DMS 273 (cell line): ENCODE data around the gene GATD1.
"Not testable (repeated sequence)": the region's sequence is repeated elsewhere in the genome, so short reads cannot be mapped to it uniquely, and the experiment has no call there.

ENCODE experiments used
- DNase-seq: peaks from one replicate; lab custom pipeline; 2025; ENCODE audit not compliant: unreplicated experiment; lab: John Stamatoyannopoulos, UW

GATD1 gene

DNA sequence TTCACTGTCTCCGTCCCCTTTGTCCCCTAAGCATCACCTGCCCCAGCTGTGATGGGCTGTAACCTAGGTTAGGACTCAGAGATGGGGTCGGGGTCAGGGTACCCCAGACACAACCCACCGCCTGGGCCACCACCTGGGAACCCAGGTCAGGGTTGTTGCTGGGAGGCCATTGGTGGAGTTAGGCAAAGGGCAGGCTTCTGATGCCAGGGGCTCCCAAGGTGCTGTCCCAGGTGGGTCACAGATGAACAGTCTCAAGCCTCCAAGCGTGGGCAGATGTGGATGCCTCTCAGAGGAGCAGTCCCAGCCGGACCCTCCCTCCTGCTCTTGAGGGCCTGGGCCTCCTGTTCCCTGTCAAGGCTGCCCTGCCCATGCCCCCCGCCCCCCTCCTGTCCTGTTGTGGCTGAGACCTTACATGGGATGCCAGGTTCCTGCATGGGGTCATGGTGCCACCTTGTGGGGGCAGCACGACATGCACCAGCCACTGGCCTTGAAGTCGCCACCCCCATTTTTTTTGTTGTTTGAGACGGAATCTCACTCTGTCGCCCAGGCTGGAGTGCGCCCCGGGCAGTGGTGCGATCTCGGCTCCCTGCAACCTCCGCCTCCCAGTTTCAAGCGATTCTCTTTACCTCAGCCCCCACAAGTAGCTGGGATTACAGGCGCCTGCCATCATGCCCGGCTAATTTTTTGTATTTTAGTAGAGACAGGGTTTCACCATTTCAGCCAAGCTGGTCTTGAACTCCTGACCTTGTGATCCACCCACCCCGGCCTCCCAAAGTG is 12.1 kb downstream of the GATD1 start:
- DNase-seq: peak; percentile 79

DNA sequence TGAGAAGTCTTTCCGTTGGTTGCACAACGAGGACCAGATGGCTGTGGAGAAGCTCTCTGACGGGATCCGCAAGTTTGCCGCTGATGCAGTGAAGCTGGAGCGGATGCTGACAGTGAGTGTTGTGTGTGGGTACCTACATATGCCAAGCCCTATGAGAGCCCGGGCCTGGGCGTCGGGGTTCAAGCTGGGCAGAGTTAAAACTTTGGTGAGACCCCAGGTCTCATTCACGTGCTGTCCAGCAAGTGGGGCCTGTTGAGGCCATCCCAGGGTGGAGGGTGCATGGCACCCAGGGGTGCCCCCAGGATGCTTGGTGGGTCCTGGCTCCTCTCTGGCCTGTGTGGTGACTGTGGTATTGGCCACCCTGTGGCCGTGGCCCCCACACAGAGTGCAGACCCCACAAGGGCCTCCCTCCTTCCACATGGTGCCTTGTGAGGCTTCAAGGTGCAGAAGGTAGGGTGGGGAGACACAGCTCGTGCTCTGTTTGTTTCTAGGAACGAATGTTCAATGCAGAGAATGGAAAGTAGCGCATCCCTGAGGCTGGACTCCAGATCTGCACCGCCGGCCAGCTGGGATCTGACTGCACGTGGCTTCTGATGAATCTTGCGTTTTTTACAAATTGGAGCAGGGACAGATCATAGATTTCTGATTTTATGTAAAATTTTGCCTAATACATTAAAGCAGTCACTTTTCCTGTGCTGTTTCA is 12.8 kb downstream of the GATD1 start:
- DNase-seq: peak; percentile 46

DNA sequence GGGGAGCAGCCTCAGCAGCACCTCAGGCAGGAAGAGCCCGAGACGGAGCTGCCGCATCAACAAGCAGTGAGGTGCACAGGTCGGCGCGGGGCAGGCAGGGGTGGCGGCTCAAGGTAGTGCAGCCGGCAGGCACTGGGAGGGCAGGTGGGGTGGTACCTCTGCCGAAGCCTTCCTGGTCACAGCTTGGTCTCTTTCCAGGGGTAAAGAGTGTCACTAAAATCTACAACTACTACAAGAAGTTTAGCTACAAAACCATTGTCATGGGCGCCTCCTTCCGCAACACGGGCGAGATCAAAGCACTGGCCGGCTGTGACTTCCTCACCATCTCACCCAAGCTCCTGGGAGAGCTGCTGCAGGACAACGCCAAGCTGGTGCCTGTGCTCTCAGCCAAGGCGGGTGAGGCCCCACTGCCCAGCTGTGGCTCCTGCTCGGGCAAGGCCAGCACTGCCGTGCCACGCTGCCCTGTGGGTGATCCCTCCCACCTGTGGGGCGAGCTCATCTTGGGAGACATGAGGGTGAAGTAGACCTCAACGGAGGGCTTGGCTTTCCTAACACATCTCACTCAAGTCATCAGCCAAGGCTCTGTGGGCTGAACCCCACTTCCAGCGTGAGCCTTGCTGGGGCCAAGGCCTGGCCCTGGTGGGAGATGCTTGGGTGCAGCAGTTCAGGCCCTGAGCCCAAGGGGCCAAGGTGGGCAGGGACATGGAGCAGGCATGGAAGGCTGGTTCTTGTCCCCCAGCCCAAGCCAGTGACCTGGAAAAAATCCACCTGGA is 13.6 kb downstream of the GATD1 start:
- no peak for DNase-seq

DNA sequence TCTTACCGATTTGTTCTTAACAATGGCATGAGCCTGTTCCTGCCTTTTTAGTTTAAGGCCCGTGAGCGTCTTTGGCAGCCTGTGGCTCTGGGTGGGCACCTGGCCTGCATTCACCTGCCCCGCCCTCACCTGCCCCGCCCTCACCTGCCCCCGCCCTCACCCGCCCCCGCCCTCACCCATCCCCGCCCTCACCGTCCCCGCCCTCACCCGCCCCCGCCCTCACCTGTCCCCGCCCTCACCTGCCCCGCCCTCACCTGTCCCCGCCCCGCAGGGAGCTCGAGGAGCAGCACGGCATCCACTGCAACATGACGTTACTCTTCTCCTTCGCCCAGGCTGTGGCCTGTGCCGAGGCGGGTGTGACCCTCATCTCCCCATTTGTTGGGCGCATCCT is 14.2 kb downstream of the GATD1 start:
- no peak for DNase-seq

DNA sequence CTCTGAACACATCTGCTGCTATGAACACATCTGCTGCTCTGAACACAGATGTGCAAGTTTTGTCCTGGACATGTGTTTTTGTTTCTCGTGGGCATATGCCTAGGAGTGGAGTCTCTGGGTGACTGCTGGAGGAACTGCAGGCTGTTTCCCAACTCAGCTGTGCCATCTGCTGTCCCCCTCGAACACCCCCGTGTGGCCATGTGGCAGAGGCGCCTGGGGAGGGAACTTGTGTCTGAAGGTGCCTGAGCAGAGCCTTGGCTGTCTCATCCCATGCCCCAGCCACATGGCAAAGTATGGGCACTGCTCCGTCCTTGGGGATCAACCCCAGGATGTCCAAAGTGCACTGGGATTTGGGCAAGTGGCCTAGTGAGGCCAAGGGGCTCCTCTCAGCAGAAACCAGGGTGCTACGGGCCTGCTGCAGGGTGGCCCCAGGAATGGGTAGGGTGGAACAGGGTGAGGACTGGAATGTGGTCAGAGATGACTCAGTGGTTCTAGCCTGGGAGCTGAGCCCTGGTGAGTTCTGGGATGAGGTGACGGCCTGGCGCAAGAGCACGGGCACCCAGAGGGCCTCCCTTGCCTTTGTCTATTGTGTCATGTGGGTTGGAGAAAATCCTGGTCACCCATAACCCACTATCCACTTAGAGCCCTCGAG is 14.7 kb downstream of the GATD1 start:
- peak; percentile 94 for DNase-seq

DNA sequence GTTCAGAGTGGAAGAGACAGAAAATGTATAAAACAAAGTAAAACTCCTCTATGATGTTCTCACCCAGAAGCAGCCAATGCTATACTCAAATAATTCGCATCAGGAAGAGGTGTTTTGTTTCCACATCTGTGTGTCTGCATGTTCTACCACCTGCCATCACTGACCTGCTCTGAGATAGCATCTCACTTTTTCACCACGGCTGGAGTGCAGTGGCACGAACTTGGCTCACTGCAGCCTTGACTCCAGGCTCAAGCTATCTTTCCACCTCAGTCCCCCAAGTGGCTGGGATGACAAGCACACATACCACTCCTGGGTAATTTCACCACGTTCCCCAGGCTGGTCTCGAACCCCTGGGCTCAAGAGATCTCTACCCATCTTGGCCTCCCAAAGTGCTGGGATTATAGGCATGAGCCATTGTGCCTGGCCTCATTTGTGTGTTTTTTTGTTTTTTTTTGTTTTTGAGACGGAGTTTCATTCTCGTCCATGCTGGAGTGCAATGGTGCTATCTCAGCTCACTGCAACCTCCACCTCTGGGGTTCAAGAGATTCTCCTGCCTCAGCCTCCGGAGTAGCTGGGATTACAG is 15.7 kb downstream of the GATD1 start:
- no peak for DNase-seq

DNA sequence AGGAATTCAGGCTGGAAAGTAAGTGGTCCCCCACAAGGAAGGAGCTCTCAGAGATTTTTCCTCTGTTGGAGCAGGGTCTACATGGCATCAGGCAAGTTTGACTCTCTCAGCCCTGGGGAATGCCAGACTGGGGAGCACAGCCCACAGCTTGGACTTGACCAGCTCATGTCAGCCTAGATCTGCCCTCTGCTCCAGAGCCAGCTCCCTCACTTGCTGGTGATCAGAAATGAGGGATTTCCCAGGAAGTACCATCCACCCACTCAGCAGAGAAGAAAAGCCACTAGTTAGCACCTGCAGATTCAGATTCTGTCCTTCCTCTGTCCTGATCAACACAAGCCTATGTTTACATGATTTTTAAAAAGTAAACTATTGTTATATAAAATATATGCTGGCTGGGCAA is 17.1 kb downstream of the GATD1 start:
- no peak for DNase-seq

DNA sequence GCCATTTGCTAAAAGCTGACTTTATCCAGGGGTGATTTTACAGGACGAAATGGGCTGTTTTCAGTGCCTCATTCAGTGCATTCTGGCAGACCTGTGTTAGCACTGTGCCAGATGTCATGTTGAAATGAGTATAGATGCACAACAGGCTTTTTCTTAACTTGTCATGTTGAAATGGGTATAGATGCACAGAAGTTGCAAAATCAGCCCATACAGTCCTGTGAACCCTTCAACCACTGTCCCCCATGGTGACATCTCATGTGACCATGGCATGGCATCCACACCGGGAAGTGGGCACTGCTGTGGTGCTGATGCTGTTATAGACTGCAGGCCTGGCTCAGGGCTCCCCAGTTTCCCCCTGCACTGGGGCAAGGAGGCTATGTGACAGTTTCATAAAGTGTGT is 27.6 kb downstream of the GATD1 start:
- no peak for DNase-seq

DNA sequence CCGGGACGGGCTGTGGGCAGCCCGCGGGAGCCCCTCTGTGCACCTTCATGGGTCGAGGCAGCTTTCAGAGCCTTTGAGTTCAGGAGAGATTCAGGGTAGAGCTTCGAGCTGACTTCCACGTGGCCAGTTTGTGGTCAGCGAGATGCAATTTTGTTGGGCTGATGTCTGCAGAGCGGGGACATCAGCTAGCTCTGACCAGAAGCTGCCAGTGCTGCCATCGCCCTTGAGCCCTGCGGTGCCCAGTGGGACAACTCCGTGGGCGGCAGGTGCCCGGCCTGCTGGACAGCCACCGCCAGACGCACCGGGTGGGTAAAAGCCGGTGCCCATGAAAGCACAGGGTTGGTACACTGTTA is 29.3 kb downstream of the GATD1 start:
- no peak for DNase-seq

DNA sequence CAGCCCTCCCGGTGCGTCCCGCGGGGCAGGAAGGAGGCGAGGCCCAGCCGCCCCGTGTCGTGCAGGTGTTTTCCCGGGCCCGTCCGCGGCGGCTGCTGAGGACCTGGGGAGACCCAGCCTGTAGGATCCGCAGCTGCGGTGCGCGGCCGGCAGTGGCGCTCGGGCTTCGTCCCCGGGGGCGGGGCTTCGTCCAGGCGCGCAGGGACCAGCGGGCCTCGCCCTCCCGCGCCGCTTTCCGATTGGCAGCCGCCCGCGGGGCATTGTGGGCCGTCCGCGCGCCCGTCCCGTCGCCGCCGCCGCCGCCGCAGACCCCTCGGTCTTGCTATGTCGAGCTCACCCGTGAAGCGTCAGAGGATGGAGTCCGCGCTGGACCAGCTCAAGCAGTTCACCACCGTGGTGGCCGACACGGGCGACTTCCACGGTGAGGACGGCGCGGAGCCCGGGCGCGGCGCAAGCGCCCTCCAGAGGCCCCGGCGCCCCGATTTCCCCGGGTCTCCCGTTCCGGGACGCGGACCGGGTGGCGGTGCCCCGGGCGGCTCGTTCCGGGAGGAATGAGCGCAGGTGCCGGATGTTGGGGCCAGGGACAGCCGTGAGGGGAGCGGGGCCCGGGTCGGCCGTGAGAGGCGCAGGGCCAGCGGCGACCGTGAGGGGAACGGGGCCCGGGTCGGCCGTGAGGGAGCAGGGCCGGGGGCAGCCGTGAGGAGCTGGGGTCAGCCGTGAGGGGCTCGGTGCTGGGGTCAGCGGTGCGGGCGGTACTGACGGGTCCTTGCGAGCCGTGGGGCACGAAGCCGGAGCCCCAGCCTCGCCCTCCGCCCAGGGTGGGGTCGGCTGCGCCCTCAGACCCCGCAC is 29.9 kb downstream of the GATD1 start, which contains the start of gene TALDO1:
TALDO1 (plus strand) TSS at position 307 of the 849 bp plus-strand sequence; CDS start at position 325, 18 bp downstream.
- peak; percentile 94 for DNase-seq

DNA sequence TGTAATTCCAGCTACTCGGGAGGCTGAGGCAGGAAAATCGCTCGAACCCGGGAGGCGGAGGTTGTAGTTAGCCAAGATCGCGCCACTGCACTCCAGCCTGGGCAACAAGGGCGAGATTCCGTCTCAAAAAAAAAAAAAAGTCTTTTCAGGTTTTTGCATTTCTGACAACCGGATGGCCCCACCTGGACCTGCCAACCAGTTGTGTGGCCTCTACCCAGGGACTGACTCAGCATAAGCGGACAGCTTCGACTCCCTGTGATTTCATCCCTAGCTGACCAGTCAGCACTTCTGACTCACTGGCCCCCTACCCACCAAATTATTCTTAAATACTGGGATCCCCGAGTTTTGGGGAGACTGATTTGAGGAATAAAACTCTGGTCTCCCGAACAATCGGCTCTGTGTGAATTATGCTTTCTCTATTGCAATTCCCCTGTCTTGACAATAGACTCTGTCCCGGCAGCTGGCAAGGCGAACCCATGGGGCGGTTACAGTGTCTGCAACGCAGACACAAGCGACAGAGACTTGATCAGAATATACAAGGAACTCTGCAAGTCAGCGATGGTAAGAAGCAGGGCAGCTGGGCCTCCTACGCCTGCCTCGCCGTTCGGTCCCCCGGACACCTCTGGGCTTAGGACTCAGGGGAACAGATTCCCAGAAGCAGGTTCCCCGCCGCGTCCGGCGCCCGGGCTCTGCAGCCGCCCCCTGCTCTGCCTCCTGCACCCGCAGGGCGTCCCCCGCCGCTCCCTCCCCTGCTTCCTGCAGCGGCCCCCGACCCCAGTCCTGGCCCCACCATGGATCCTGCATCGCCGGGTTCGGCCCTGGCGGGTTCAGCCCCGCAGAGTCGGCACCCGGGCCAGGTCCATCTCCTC is 30.8 kb downstream of the GATD1 start:
- peak; percentile 53 for DNase-seq

DNA sequence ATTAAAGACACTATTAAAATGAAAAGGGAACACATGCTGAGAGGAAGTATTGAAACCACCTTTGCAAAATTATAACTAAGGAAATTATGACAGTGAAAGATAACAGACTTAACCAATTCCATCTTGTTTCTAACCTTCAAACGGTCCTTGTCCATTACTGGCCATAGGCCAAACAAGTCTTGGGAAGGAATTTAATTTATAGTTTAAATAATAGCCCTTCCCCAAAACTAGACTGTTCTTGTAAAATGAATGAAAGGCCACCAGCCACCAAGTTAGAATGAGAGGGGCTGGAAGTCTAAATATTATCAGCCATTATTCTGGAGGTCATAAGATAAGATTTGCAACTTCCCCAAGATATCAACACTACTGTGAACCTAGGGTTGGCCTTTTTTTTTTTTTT is 31.9 kb downstream of the GATD1 start:
- DNase-seq: no peak

DNA sequence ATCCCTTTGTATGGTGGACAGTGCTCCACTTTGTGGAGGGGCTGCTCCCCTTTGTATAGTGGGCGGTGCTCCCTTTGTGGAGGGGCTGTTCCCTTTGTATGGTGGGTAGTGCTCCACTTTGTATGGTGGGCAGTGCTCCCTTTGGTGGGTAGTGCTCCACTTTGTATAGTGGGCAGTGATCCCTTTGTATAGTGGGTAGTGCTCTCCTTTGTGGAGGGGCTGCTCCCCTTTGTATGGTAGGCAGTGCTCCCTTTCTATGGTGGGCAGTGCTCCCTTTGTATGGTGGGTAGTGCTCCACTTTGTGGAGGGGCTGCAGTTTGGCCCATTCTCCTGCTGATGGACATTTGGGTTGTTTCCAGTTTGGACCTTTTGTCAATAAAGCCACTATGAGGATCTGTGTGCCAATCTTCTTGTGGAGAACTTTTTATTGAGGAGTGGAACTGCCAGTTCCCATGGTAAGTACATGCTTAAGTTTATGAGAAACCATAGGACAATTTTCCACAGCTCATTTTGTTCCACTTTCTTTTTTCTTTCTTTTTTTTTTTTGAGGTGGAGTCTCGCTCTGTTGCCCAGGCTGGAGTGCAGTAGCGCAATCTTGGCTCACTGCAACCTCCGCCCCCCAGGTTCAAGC is 34.6 kb downstream of the GATD1 start:
- no peak for DNase-seq

DNA sequence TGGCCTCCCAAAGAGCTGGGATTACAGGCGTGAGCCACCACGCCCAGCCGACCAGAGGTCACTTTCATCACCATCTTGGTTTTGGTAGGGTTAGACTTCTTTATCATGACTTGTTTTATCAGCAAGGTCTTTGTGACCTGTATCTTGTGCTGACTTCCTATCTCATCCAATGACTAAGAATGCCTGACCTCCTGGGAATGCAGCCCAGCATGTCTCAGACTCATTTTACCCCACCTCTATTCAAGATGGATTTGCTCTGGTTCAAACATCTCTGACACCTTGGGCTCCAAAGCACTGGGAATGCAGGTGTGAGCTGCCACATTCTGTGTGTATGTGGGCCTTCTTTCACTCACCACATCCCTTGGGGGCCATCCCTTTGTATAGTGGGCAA is 35.1 kb downstream of the GATD1 start:
- DNase-seq: no peak

DNA sequence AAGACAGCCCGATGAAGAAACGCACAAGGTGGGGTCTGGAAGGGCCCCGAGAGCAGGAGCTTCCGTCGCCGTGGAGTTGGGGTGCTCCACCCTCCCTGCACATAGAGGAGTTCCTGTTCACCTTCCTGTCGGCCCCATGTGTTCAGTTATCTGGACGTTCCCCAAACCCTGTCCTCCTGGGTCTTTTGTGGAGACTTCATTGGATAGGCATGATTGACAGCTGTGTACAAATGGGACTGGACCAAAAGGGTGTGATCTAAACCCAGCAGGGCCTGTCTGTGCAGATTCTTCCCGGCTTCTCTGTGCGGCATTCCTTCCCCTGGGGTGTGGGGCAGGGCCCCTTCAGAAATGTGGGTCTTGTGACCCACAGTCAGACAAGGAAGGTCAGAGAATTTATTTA is 39.4 kb downstream of the GATD1 start:
- DNase-seq: not testable (repeated sequence)

DNA sequence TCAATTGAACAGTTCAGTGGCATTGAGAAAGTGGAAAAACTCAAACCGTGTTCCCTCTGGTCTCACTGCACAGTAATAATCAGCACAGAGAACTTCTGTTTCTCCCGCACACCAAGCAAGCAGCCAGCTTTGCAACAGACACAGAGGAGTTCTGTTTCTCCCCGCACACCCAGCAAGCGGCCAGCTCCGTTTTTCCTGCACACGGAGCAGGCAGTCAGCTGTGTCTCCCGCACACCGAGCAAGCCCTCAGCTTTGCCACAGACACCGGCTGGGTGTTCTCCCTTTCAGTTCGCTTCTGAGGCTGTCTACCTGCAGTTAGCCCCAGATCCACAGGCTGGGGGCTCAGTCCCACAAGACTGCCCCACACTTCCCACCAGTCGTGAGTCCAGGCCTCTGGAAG is 39.9 kb downstream of the GATD1 start:
- no peak for DNase-seq

DNA sequence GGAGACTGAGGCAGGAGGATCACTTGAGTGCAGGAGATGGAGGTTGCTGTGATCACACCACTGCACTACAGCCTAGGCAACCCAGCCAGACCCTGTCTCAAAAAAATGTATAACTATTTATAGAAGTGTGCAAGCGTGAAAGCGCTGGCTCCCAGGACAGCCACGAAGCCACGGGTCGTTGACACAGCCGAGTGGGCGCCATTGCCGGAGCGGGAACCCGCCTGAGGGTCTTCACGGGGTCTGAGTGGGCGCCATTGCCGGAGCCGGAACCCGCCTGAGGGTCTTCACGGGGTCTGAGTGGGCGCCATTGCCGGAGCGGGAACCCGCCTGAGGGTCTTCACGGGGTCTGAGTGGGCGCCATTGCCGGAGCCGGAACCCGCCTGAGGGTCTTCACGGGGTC is 42.7 kb downstream of the GATD1 start:
- DNase-seq: not testable (repeated sequence)

DNA sequence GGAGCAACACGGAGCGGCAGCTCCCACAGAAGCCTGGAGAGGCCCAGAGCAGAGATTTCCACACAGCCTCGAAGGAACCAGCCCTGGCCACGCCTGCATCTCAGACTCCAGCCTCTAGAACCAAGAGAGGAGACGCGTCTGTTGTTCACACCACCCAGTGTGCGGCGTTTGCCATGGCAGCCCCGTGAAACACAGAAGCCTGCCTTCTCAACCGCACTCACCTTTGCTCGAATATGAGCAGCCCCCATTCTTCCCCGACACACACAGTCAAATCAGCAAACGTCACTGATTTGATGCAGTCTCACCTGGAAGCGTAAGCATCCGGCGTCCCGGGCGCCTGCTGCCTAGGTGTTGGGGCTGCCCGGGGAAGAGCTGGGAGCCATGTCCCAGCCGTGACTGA is 44.2 kb downstream of the GATD1 start:
- DNase-seq: no peak
